ENCODE measurements around the gene STK16. TPM values are rescaled to one million over a fixed set of nuclear protein-coding genes. Genes with fewer than 3 reads are reported as not detected.
A peak's percentile ranks its signal among the peaks of the same experiment; 100 is the strongest.

Gene STK16
- total RNA-seq, 1 donor from 2014 or later: 19.9 TPM

DNA sequence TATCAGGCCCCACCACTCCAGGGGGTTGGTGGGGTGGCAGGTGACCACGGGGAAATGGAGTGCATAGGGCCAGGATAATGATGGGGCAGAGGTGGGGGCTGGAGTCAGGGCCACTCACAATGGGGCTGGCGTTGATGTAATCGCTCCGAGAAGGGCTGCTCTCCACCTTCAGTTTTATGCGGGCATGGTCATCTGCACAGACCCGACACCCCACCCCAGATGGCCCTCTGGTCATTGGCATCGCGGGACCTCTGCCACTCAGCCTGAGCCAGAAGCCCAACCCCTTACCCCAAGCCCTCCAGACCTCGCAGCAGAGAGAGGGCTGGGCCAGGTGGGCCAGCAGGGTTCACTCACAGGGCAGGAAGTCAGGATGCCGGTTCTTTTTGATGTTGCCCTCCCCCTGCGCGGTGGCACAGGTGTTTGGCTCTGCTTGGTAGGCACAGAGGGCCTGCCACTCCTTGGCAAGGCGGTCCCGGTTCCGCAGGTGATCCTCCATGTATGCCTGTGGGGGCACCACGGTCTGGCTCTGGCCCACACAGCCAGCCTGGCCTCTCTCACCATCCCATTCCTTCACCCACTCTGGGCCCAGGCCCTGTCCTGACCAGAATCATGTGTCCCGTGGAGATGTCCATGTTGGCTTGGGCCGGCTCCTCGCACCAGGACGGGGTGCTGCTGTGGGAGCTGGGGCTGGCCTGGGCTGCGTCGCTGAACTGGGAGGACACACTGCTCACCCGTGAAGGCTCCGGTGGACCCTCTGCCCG, 51.5 kb downstream of the STK16 start:
- no peak for DNase-seq (ENCODE audit: low spot score)
- Mint-ChIP-seq H3K9me3 (no peaks in the 10 kb centered on the region), H3K36me3 (no peaks in the 10 kb centered on the region), H3K27me3 (ENCODE audit: insufficient read depth, low read depth) (peaks cover 7% of the 10 kb centered on the region), H3K27ac (no peak overlapping the region), H3K4me3 (no peak overlapping the region), H3K4me1 (peaks cover 37% of the 10 kb centered on the region)
- H4K20me1 ChIP-seq (ENCODE audit: low read depth): no peaks in the 10 kb centered on the region
- no peaks in the 10 kb centered on the region for H3K79me2 ChIP-seq (ENCODE audit: low read depth)
- H3K27ac ChIP-seq: no peak overlapping the region
- H3K9me3 ChIP-seq (ENCODE audit: low read depth): no peaks in the 10 kb centered on the region
- no peak overlapping the region for H3K4me2 ChIP-seq
- H3K4me3 ChIP-seq: no peak overlapping the region
- peaks cover 6% of the 10 kb centered on the region for H3F3A ChIP-seq (ENCODE audit: low read depth)
- no peak overlapping the region for H3K9ac ChIP-seq
- TF ChIP-seq EZH2 (IDR thresholded peaks at IDR 0.05) (no peak), EZH2phosphoT487 (IDR thresholded peaks at IDR 0.05) (no peak)
- TF ChIP-seq, protein P1, sequence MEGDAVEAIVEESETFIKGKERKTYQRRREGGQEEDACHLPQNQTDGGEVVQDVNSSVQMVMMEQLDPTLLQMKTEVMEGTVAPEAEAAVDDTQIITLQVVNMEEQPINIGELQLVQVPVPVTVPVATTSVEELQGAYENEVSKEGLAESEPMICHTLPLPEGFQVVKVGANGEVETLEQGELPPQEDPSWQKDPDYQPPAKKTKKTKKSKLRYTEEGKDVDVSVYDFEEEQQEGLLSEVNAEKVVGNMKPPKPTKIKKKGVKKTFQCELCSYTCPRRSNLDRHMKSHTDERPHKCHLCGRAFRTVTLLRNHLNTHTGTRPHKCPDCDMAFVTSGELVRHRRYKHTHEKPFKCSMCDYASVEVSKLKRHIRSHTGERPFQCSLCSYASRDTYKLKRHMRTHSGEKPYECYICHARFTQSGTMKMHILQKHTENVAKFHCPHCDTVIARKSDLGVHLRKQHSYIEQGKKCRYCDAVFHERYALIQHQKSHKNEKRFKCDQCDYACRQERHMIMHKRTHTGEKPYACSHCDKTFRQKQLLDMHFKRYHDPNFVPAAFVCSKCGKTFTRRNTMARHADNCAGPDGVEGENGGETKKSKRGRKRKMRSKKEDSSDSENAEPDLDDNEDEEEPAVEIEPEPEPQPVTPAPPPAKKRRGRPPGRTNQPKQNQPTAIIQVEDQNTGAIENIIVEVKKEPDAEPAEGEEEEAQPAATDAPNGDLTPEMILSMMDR (IDR thresholded peaks at IDR 0.05): no peak
- H3K4me1 ChIP-seq: peaks cover 25% of the 10 kb centered on the region
- H3K36me3 ChIP-seq: no peaks in the 10 kb centered on the region
- H3K27me3 ChIP-seq: peaks cover 51% of the 10 kb centered on the region
- no peak overlapping the region for H2AFZ ChIP-seq (replicated peaks)

DNA sequence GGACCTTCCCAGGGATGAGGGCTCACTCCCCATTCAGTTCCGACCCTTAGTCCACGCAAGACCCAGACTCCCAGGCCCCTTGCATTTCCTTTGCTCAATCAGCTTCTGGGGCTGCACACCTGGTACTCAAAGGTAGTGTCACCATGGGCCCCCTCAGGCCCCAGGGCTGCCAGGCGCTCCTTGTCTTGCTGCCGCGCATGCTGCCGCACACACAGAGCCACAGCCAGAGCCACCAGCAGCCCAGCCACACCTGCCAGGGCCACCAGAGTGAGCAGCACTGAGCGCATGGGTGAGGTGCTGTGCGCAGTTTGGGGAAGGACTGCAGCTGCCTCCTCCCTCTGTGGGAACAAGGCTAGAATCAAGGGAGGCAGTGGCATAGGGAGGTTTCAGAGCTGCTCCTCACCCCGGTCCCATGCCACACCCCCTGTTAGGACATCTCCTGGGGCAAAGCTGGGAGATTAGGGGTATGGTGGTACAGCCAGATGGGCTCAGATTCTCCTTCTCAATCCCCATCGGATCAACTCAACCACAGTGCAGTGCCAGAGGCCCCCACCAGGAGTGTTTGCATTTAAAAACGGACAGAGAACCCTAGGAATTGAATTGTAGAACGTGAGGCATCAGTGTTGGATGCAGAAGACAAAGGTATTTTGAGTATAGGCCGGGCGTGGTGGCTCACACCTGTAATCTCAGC, 52.6 kb downstream of the STK16 start:
- peaks cover 9% of the 10 kb centered on the region for H3K27me3 Mint-ChIP-seq (ENCODE audit: insufficient read depth, low read depth)
- no peaks in the 10 kb centered on the region for H3K9me3 Mint-ChIP-seq
- DNase-seq (ENCODE audit: low spot score): peak; percentile 16

DNA sequence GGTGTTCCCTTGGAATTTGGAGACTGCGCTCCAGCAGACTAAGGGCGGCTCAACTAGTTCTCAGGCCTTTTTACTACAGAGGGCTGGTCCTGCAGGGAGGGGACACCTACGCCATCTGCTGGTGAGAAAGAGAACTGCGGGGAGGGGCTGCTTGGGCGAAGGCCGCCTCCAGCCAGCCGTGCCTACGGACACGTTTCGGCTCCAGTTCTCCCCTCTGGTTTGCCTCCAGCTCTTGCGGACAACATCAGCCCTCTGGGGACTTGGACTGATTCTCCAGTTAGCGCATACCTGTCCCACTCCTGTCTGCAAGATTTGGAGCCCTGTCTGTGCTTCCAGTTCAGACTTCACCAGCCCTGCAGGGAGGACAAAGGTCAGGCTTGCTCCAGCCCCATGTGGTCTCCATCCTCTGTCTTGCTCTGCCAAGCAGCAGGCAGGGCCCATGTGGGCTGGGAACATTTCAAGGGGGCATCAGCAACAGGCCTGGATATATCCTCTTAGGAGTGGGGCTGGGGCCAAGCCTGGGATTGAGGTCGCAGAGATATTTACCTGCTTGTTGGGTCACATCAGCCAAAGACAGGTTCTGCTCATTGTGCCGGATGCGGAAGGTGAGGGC, 53.6 kb downstream of the STK16 start:
- H3K36me3 Mint-ChIP-seq: no peaks in the 10 kb centered on the region
- H3K79me2 ChIP-seq (ENCODE audit: low read depth): no peaks in the 10 kb centered on the region
- peaks cover 54% of the 10 kb centered on the region for H3K27me3 ChIP-seq
- H3K4me3 ChIP-seq: no peak overlapping the region
- peaks cover 11% of the 10 kb centered on the region for H3K27me3 Mint-ChIP-seq (ENCODE audit: insufficient read depth, low read depth)
- peak; percentile 81 for DNase-seq (ENCODE audit: low spot score)
- H2AFZ ChIP-seq (replicated peaks): peak overlapping the region; percentile 83
- peaks cover 25% of the 10 kb centered on the region for H3K4me1 ChIP-seq
- H3K4me3 Mint-ChIP-seq: peak overlapping the region; percentile 64
- H3K9me3 ChIP-seq (ENCODE audit: low read depth): no peaks in the 10 kb centered on the region
- no peaks in the 10 kb centered on the region for H3K9me3 Mint-ChIP-seq
- no peak overlapping the region for H3K27ac ChIP-seq
- no peak overlapping the region for H3K27ac Mint-ChIP-seq
- H3F3A ChIP-seq (ENCODE audit: low read depth): peaks cover 6% of the 10 kb centered on the region
- TF ChIP-seq EZH2 (IDR thresholded peaks at IDR 0.05) (peak; percentile 53), EZH2phosphoT487 (IDR thresholded peaks at IDR 0.05) (no peak)
- TF ChIP-seq, protein P1 (IDR thresholded peaks at IDR 0.05): peak; percentile 94
- H3K36me3 ChIP-seq: no peaks in the 10 kb centered on the region
- H3K4me1 Mint-ChIP-seq: peaks cover 31% of the 10 kb centered on the region
- H3K9ac ChIP-seq: no peak overlapping the region
- no peaks in the 10 kb centered on the region for H4K20me1 ChIP-seq (ENCODE audit: low read depth)
- peak overlapping the region; percentile 50 for H3K4me2 ChIP-seq

More for the DNA sequence above, 52.6 kb downstream of the STK16 start:
- no peak overlapping the region for H3K27ac ChIP-seq
- no peaks in the 10 kb centered on the region for H4K20me1 ChIP-seq (ENCODE audit: low read depth)
- Mint-ChIP-seq H3K36me3 (no peaks in the 10 kb centered on the region), H3K27ac (peak overlapping the region; percentile 85), H3K4me1 (peaks cover 37% of the 10 kb centered on the region), H3K4me3 (peak overlapping the region; percentile 15)
- TF ChIP-seq EZH2 (IDR thresholded peaks at IDR 0.05): no peak
- TF ChIP-seq EZH2phosphoT487 (IDR thresholded peaks at IDR 0.05): no peak
- TF ChIP-seq, protein P1 (IDR thresholded peaks at IDR 0.05): no peak
- no peak overlapping the region for H3K4me3 ChIP-seq
- no peak overlapping the region for H3K9ac ChIP-seq
- H3K4me1 ChIP-seq: peaks cover 25% of the 10 kb centered on the region
- H3K36me3 ChIP-seq: no peaks in the 10 kb centered on the region
- H2AFZ ChIP-seq (replicated peaks): no peak overlapping the region
- H3K27me3 ChIP-seq: peaks cover 51% of the 10 kb centered on the region
- H3K4me2 ChIP-seq: no peak overlapping the region
- H3K9me3 ChIP-seq (ENCODE audit: low read depth): no peaks in the 10 kb centered on the region
- peaks cover 6% of the 10 kb centered on the region for H3F3A ChIP-seq (ENCODE audit: low read depth)
- no peaks in the 10 kb centered on the region for H3K79me2 ChIP-seq (ENCODE audit: low read depth)
